ENCODE results near the gene C5orf46. TPM values are rescaled to one million over a fixed set of nuclear protein-coding genes. Genes with fewer than 3 reads are reported as not detected.

Gene C5orf46
- total and polyA plus RNA-seq, 2 of the 13 experiments (the other 11 are each of a cell fraction or from before 2014, with no cell fraction given), result not detected

GRCh38 chr5:147859962-147860640 lies 46.2 kb downstream of the C5orf46 start:
- Histone ChIP-seq H3K27ac (ENCODE audit: extremely low read length, insufficient read depth, low read length) (no peak overlapping the region), H4K20me1 (ENCODE audit: insufficient read depth, low read length) (no peaks in the 10 kb centered on the region), H3K4me3 (replicated peaks in 1 of 3; ENCODE audit: insufficient read depth in 1 of 3, low read depth in 2 of 3, low read length in 3 of 3) (no peak overlapping the region), H3K4me1 (ENCODE audit: insufficient read depth, low read length) (no peaks in the 10 kb centered on the region), H2AFZ (ENCODE audit: low read length) (no peak overlapping the region), H3K27me3 (ENCODE audit: control insufficient read depth in 1 of 2, insufficient read depth in 2 of 2, low read length in 2 of 2) (no peaks in the 10 kb centered on the region), H3K9me3 (ENCODE audit: low read length) (no peaks in the 10 kb centered on the region), H3K4me2 (ENCODE audit: low read depth, low read length) (no peak overlapping the region), H3K9ac (ENCODE audit: insufficient read depth, low read depth, low read length) (no peak overlapping the region), H3K36me3 (replicated peaks in 1 of 2; ENCODE audit: control insufficient read depth in 1 of 2, insufficient read depth in 2 of 2, low read length in 2 of 2) (no peaks in the 10 kb centered on the region), H3K79me2 (ENCODE audit: insufficient read depth, low read length) (no peaks in the 10 kb centered on the region)
- 48% methylated on average over 3 of the region's 3 CpGs for WGBS (ENCODE audit: low lambda C conversion rate)
- ChIA-PET CTCF (ENCODE audit: low intra/inter-chr PET ratio, low total read pairs) (no interaction called here), POLR2A (no interaction called here)
- intact Hi-C loops (cut with micrococcal nuclease; ENCODE audit: unreplicated experiment), result loop anchor here (5.0 to 10.0 kb wide), 3 partner anchors 38 to 265 kb away; no protein-coding TSS in a partner anchor
- BruUV-seq (replicated peaks), result no TSS peak
- no peak for FAIRE-seq
- ATAC-seq, result no peak
- TF ChIP-seq, protein P1, sequence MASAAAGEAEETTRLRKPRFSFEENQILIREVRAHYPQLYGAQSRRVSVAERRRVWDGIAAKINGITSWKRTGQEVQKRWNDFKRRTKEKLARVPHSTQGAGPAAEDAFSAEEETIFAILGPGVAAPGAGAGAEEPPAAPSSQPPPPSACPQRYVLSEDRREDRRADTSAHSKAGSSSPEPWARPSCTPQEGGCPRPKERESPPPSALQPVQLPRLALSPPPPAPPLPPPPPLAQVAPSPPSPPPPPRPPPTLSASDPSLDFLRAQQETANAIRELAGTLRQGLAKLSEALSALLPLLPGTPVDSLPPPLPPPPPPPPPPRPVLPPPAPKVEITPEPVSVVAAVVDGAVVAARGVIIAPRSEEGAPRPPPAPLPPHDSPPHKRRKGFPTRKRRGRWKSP (CRISPR knock-in tag; IDR thresholded peaks at IDR 0.05), result no peak
- TF ChIP-seq NBN (conservative IDR thresholded peaks at IDR 0.05), result no peak
- TF ChIP-seq HOMEZ (CRISPR knock-in tag; IDR thresholded peaks at IDR 0.05; ENCODE audit: low read depth), result no peak
- TF ChIP-seq KLF15 (CRISPR knock-in tag; IDR thresholded peaks at IDR 0.05; ENCODE audit: borderline replicate concordance), result no peak
- TF ChIP-seq U2AF2 (IDR thresholded peaks at IDR 0.05; ENCODE audit: low read depth, low read length), result no peak
- TF ChIP-seq, protein P2, sequence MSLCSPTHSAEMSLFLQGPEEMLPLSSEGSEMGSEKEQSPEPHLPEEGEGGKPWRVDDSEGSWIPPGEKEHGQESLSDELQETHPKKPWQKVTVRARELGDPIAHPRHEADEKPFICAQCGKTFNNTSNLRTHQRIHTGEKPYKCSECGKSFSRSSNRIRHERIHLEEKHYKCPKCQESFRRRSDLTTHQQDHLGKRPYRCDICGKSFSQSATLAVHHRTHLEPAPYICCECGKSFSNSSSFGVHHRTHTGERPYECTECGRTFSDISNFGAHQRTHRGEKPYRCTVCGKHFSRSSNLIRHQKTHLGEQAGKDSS (CRISPR knock-in tag; IDR thresholded peaks at IDR 0.05; ENCODE audit: borderline replicate concordance, low read depth), result no peak
- no peak for TF ChIP-seq ZNF782 (CRISPR knock-in tag; IDR thresholded peaks at IDR 0.05; ENCODE audit: borderline replicate concordance)
- TF ChIP-seq ETV5 (CRISPR knock-in tag; IDR thresholded peaks at IDR 0.05; ENCODE audit: borderline replicate concordance), result no peak
- TF ChIP-seq, protein P3, sequence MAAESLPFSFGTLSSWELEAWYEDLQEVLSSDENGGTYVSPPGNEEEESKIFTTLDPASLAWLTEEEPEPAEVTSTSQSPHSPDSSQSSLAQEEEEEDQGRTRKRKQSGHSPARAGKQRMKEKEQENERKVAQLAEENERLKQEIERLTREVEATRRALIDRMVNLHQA (CRISPR knock-in tag; IDR thresholded peaks at IDR 0.05), result no peak
- no peak for TF ChIP-seq ZSCAN9 (CRISPR knock-in tag; IDR thresholded peaks at IDR 0.05; ENCODE audit: borderline replicate concordance)
- in situ Hi-C loops (cut with HindIII; ENCODE audit: extremely low pct_ligation_motif_present, low pct_unique_long_range_greater_than_20kb), result loop anchor here (5.0 kb wide), 1 partner anchor 77 kb away; no protein-coding TSS in a partner anchor
- no peak for DNase-seq (ENCODE audit: low spot score)

Data from HepG2 (cell line).